ENCODE data around the gene CCL26. TPM values are rescaled to one million over a fixed set of nuclear protein-coding genes. Genes with fewer than 3 reads are reported as not detected.

CCL26 gene
- total and polyA plus RNA-seq, 2 of the 13 experiments (the other 11 are each of a cell fraction or from before 2014, with no cell fraction given), result 0.16 TPM; not detected in 1

DNA sequence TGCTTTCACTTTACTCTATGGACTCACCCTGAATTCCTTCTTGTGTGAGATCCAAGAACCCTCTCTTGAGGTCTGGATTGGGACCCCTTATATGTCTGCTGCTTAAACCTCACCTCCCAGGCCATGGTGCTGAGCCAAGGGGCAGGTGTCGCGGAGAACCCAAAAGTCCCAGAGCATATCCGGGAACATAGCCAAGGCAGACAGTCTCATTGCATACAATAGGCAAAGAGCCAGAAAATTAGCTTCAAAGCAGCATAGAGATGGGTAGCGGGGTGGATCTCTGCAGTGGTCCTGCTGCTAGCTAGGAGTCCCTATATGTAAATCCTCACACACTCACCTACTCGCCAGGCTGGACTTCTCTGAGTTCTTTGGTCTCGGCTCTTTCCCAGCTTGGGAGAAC is 36.1 kb upstream of the CCL26 start:
- FAIRE-seq (no peak), ATAC-seq (no peak), DNase-seq (ENCODE audit: low spot score) (no peak)
- no peaks in the 10 kb centered on the region for H3K4me1 ChIP-seq (ENCODE audit: insufficient read depth, low read length)
- no peak overlapping the region for H3K9ac ChIP-seq (ENCODE audit: insufficient read depth, low read depth, low read length)
- POLR2A ChIA-PET, result no interaction called here
- CTCF ChIA-PET (ENCODE audit: low intra/inter-chr PET ratio, low total read pairs), result no interaction called here
- H3K4me3 ChIP-seq (replicated peaks in 1 of 3; ENCODE audit: insufficient read depth in 1 of 3, low read depth in 2 of 3, low read length in 3 of 3), result no peak overlapping the region
- no peak overlapping the region for H2AFZ ChIP-seq (ENCODE audit: low read length)
- peaks cover 22% of the 10 kb centered on the region for H3K9me3 ChIP-seq (ENCODE audit: low read length)
- intact Hi-C loops (cut with micrococcal nuclease; ENCODE audit: unreplicated experiment), result no loop called here
- H3K36me3 ChIP-seq (replicated peaks in 1 of 2; ENCODE audit: control insufficient read depth in 1 of 2, insufficient read depth in 2 of 2, low read length in 2 of 2), result no peaks in the 10 kb centered on the region
- H3K4me2 ChIP-seq (ENCODE audit: low read depth, low read length), result no peak overlapping the region
- no TSS peak for BruUV-seq (replicated peaks)
- no peaks in the 10 kb centered on the region; a peak in 2 of 5 replicates for H3K27me3 ChIP-seq (ENCODE audit: control insufficient read depth in 1 of 2, insufficient read depth in 2 of 2, low read length in 2 of 2)
- H4K20me1 ChIP-seq (ENCODE audit: insufficient read depth, low read length), result no peaks in the 10 kb centered on the region
- WGBS (ENCODE audit: low lambda C conversion rate), result 48% methylated on average over 6 of the region's 6 CpGs
- no peaks in the 10 kb centered on the region for H3K79me2 ChIP-seq (ENCODE audit: insufficient read depth, low read length)
- no peak overlapping the region for H3K27ac ChIP-seq (ENCODE audit: extremely low read length, insufficient read depth, low read length)
- in situ Hi-C loops (cut with HindIII; ENCODE audit: extremely low pct_ligation_motif_present, low pct_unique_long_range_greater_than_20kb), result no loop called here
- TF ChIP-seq, protein P1, sequence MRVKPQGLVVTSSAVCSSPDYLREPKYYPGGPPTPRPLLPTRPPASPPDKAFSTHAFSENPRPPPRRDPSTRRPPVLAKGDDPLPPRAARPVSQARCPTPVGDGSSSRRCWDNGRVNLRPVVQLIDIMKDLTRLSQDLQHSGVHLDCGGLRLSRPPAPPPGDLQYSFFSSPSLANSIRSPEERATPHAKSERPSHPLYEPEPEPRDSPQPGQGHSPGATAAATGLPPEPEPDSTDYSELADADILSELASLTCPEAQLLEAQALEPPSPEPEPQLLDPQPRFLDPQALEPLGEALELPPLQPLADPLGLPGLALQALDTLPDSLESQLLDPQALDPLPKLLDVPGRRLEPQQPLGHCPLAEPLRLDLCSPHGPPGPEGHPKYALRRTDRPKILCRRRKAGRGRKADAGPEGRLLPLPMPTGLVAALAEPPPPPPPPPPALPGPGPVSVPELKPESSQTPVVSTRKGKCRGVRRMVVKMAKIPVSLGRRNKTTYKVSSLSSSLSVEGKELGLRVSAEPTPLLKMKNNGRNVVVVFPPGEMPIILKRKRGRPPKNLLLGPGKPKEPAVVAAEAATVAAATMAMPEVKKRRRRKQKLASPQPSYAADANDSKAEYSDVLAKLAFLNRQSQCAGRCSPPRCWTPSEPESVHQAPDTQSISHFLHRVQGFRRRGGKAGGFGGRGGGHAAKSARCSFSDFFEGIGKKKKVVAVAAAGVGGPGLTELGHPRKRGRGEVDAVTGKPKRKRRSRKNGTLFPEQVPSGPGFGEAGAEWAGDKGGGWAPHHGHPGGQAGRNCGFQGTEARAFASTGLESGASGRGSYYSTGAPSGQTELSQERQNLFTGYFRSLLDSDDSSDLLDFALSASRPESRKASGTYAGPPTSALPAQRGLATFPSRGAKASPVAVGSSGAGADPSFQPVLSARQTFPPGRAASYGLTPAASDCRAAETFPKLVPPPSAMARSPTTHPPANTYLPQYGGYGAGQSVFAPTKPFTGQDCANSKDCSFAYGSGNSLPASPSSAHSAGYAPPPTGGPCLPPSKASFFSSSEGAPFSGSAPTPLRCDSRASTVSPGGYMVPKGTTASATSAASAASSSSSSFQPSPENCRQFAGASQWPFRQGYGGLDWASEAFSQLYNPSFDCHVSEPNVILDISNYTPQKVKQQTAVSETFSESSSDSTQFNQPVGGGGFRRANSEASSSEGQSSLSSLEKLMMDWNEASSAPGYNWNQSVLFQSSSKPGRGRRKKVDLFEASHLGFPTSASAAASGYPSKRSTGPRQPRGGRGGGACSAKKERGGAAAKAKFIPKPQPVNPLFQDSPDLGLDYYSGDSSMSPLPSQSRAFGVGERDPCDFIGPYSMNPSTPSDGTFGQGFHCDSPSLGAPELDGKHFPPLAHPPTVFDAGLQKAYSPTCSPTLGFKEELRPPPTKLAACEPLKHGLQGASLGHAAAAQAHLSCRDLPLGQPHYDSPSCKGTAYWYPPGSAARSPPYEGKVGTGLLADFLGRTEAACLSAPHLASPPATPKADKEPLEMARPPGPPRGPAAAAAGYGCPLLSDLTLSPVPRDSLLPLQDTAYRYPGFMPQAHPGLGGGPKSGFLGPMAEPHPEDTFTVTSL (CRISPR knock-in tag; IDR thresholded peaks at IDR 0.05; ENCODE audit: borderline replicate concordance), result no peak
- no peak for TF ChIP-seq JUN (CRISPR knock-in tag; IDR thresholded peaks at IDR 0.05)
- TF ChIP-seq SIX4 (CRISPR knock-in tag; IDR thresholded peaks at IDR 0.05), result no peak
- no peak for TF ChIP-seq ZBTB20 (CRISPR knock-in tag; IDR thresholded peaks at IDR 0.05; ENCODE audit: borderline replicate concordance, low read depth)
- no peak for TF ChIP-seq ZMYM2 (CRISPR knock-in tag; IDR thresholded peaks at IDR 0.05)
- TF ChIP-seq MZF1 (CRISPR knock-in tag; IDR thresholded peaks at IDR 0.05; ENCODE audit: borderline replicate concordance), result no peak
- TF ChIP-seq, protein P2, sequence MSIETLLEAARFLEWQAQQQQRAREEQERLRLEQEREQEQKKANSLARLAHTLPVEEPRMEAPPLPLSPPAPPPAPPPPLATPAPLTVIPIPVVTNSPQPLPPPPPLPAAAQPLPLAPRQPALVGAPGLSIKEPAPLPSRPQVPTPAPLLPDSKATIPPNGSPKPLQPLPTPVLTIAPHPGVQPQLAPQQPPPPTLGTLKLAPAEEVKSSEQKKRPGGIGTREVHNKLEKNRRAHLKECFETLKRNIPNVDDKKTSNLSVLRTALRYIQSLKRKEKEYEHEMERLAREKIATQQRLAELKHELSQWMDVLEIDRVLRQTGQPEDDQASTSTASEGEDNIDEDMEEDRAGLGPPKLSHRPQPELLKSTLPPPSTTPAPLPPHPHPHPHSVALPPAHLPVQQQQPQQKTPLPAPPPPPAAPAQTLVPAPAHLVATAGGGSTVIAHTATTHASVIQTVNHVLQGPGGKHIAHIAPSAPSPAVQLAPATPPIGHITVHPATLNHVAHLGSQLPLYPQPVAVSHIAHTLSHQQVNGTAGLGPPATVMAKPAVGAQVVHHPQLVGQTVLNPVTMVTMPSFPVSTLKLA (IDR thresholded peaks at IDR 0.05), result no peak
- TF ChIP-seq SMAD1 (CRISPR knock-in tag; IDR thresholded peaks at IDR 0.05; ENCODE audit: borderline replicate concordance, low read depth), result no peak
- TF ChIP-seq ZNF225 (CRISPR knock-in tag; IDR thresholded peaks at IDR 0.05), result no peak
- no peak for TF ChIP-seq HHEX (CRISPR knock-in tag; IDR thresholded peaks at IDR 0.05)
- TF ChIP-seq ELF4 (CRISPR knock-in tag; IDR thresholded peaks at IDR 0.05; ENCODE audit: borderline replicate concordance), result no peak
- TF ChIP-seq, protein P3, sequence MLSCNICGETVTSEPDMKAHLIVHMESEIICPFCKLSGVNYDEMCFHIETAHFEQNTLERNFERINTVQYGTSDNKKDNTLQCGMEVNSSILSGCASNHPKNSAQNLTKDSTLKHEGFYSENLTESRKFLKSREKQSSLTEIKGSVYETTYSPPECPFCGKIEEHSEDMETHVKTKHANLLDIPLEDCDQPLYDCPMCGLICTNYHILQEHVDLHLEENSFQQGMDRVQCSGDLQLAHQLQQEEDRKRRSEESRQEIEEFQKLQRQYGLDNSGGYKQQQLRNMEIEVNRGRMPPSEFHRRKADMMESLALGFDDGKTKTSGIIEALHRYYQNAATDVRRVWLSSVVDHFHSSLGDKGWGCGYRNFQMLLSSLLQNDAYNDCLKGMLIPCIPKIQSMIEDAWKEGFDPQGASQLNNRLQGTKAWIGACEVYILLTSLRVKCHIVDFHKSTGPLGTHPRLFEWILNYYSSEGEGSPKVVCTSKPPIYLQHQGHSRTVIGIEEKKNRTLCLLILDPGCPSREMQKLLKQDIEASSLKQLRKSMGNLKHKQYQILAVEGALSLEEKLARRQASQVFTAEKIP (CRISPR knock-in tag; IDR thresholded peaks at IDR 0.05; ENCODE audit: borderline replicate concordance), result no peak
- no peak for TF ChIP-seq HMG20B (CRISPR knock-in tag; conservative IDR thresholded peaks at IDR 0.05)
- no peak for TF ChIP-seq PAWR (CRISPR knock-in tag; IDR thresholded peaks at IDR 0.05; ENCODE audit: borderline replicate concordance)
- TF ChIP-seq, protein P4, sequence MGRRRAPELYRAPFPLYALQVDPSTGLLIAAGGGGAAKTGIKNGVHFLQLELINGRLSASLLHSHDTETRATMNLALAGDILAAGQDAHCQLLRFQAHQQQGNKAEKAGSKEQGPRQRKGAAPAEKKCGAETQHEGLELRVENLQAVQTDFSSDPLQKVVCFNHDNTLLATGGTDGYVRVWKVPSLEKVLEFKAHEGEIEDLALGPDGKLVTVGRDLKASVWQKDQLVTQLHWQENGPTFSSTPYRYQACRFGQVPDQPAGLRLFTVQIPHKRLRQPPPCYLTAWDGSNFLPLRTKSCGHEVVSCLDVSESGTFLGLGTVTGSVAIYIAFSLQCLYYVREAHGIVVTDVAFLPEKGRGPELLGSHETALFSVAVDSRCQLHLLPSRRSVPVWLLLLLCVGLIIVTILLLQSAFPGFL (CRISPR knock-in tag; IDR thresholded peaks at IDR 0.05), result no peak

All from HepG2 (cell line).